ENCODE data around the gene DTD1. TPM values are rescaled to one million over a fixed set of nuclear protein-coding genes. Genes with fewer than 3 reads are reported as not detected.

Gene DTD1
- total RNA-seq, 6 experiments from 2014 or later: 5.4 to 21.2 (median 7.5) TPM

GRCh38 chr20:18639501-18639979 lies 51.7 kb downstream of the DTD1 start:
- ATAC-seq: no peak
- no peaks in the 10 kb centered on the region for H3K4me1 ChIP-seq
- H3K4me3 ChIP-seq: no peak overlapping the region
- no peak for DNase-seq
- no peak overlapping the region for H3K27ac ChIP-seq
- TF ChIP-seq, protein P1, sequence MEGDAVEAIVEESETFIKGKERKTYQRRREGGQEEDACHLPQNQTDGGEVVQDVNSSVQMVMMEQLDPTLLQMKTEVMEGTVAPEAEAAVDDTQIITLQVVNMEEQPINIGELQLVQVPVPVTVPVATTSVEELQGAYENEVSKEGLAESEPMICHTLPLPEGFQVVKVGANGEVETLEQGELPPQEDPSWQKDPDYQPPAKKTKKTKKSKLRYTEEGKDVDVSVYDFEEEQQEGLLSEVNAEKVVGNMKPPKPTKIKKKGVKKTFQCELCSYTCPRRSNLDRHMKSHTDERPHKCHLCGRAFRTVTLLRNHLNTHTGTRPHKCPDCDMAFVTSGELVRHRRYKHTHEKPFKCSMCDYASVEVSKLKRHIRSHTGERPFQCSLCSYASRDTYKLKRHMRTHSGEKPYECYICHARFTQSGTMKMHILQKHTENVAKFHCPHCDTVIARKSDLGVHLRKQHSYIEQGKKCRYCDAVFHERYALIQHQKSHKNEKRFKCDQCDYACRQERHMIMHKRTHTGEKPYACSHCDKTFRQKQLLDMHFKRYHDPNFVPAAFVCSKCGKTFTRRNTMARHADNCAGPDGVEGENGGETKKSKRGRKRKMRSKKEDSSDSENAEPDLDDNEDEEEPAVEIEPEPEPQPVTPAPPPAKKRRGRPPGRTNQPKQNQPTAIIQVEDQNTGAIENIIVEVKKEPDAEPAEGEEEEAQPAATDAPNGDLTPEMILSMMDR (IDR thresholded peaks at IDR 0.05): no peak
- no peak for TF ChIP-seq POLR2A (IDR thresholded peaks at IDR 0.05)
- H3K9me3 ChIP-seq: no peaks in the 10 kb centered on the region
- no peaks in the 10 kb centered on the region for H3K27me3 ChIP-seq
- intact Hi-C loops (cut with DNase I): no loop called here
- H3K36me3 ChIP-seq: no peaks in the 10 kb centered on the region
- WGBS (ENCODE audit: insufficient coverage, low coverage, low lambda C conversion rate, missing lambda C conversion rate): 74% methylated on average over 9 of the region's 9 CpGs

DNA sequence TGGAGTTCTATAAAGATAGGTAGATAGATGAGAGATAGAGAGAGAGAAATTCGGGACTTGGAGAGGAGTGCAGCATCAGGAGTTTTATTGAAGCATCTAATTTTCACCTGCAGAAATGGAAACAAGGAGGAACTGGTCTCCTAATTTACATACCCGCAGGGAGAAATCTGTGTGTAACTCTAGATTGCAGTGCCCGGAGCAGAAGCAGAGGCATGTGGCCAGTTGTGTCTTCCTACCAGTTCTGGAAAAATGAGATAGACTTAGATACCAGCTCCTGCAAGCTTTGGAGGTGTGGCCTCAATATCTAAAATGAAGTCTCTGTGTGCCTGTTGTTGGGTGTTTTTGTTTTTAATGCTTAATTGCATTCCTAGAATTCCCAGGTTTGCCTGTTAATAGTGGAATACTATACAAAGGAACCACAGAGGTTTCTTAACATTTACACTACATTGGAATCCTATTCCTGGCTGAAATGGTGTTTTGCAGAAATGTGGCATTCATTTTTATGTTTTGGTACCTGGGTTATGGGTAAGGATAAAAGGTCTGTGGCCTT lies 57.4 kb downstream of the DTD1 start:
- intact Hi-C loops (cut with DNase I): no loop called here
- H3K36me3 ChIP-seq: no peaks in the 10 kb centered on the region
- WGBS (ENCODE audit: insufficient coverage, low coverage, low lambda C conversion rate, missing lambda C conversion rate): 82% methylated on average over 3 of the region's 3 CpGs
- DNase-seq (no peak), ATAC-seq (no peak)
- no peaks in the 10 kb centered on the region for H3K27me3 ChIP-seq
- H3K27ac ChIP-seq: no peak overlapping the region
- no peaks in the 10 kb centered on the region for H3K4me1 ChIP-seq
- H3K9me3 ChIP-seq: no peaks in the 10 kb centered on the region
- no peak overlapping the region for H3K4me3 ChIP-seq
- TF ChIP-seq, protein P1 (IDR thresholded peaks at IDR 0.05): no peak
- TF ChIP-seq POLR2A (IDR thresholded peaks at IDR 0.05): no peak

GRCh38 chr20:18645851-18646250 lies 58.0 kb downstream of the DTD1 start:
- Histone ChIP-seq H3K4me3 (no peak overlapping the region), H3K9me3 (no peaks in the 10 kb centered on the region), H3K27ac (no peak overlapping the region), H3K36me3 (no peaks in the 10 kb centered on the region), H3K27me3 (no peaks in the 10 kb centered on the region), H3K4me1 (no peaks in the 10 kb centered on the region)
- WGBS (ENCODE audit: insufficient coverage, low coverage, low lambda C conversion rate, missing lambda C conversion rate): 87% methylated on average over 3 of the region's 6 CpGs
- TF ChIP-seq POLR2A (IDR thresholded peaks at IDR 0.05): no peak
- TF ChIP-seq, protein P1 (IDR thresholded peaks at IDR 0.05): no peak
- no peak for DNase-seq
- ATAC-seq: no peak
- intact Hi-C loops (cut with DNase I): no loop called here

- H3K4me3 ChIP-seq: no peak overlapping the region
- DNase-seq: no peak
- 100% methylated on average over 1 of the region's 2 CpGs for WGBS (ENCODE audit: insufficient coverage, low coverage, low lambda C conversion rate, missing lambda C conversion rate)
- H3K27me3 ChIP-seq: no peaks in the 10 kb centered on the region
- no peaks in the 10 kb centered on the region for H3K9me3 ChIP-seq
- no peaks in the 10 kb centered on the region for H3K4me1 ChIP-seq
- no peaks in the 10 kb centered on the region for H3K36me3 ChIP-seq
- ATAC-seq: no peak
- intact Hi-C loops (cut with DNase I): no loop called here
- TF ChIP-seq POLR2A (IDR thresholded peaks at IDR 0.05): no peak
- TF ChIP-seq, protein P1 (IDR thresholded peaks at IDR 0.05): no peak
- no peak overlapping the region for H3K27ac ChIP-seq
Observed at GRCh38 chr20:18647777-18648176, 59.9 kb downstream of the DTD1 start.

DNA sequence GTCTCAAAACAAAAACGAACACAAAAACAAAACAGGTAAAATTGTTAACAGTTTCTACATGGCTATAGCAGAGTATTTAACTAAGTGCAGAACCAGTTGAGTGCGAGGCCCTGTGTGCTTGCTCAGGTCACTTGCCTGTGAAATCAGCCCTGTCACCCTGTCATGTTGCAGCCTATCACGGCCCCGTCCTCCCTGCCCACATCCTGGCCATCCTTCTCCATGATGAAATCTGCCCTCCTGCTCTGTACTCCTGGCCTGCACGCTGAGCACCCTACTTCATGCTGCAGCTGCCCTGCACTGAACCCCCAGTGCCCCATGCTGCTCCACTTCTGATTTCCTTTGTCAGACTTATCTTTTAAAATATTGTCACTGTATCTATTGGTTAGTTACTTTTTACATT lies 62.4 kb downstream of the DTD1 start:
- no peaks in the 10 kb centered on the region for H3K27me3 ChIP-seq
- H3K9me3 ChIP-seq: no peaks in the 10 kb centered on the region
- ATAC-seq (no peak), DNase-seq (no peak)
- H3K4me1 ChIP-seq: no peaks in the 10 kb centered on the region
- TF ChIP-seq POLR2A (IDR thresholded peaks at IDR 0.05): no peak
- no peaks in the 10 kb centered on the region for H3K36me3 ChIP-seq
- 67% methylated on average over 2 of the region's 5 CpGs for WGBS (ENCODE audit: insufficient coverage, low coverage, low lambda C conversion rate, missing lambda C conversion rate)
- intact Hi-C loops (cut with DNase I): no loop called here
- H3K4me3 ChIP-seq: no peak overlapping the region
- H3K27ac ChIP-seq: no peak overlapping the region
